NCI-H1436 treated with DMSO at 0.1 percent for 48 hours (cell line): ENCODE results near the gene NPAS3.

Experiments
- DNase-seq: peaks from one replicate; lab custom pipeline; 2025; lab: John Stamatoyannopoulos, UW

The NPAS3 gene

GRCh38 chr14:33441633-33442032 is 503.0 kb downstream of the NPAS3 start:
- DNase-seq, result no peak

- no peak for DNase-seq
Measured at GRCh38 chr14:33444136-33444535, 505.5 kb downstream of the NPAS3 start.

GRCh38 chr14:33449268-33449667 is 510.6 kb downstream of the NPAS3 start:
- DNase-seq, result no peak

GRCh38 chr14:33449703-33450395 is 511.2 kb downstream of the NPAS3 start:
- no peak for DNase-seq

GRCh38 chr14:33450416-33450815 is 511.7 kb downstream of the NPAS3 start:
- DNase-seq, result no peak

GRCh38 chr14:33451211-33451610 is 512.5 kb downstream of the NPAS3 start:
- no peak for DNase-seq

- no peak for DNase-seq
Measured at GRCh38 chr14:33452995-33453394, 514.3 kb downstream of the NPAS3 start.

GRCh38 chr14:33454022-33454595 is 515.4 kb downstream of the NPAS3 start:
- no peak for DNase-seq

GRCh38 chr14:33454707-33455106 is 516.0 kb downstream of the NPAS3 start:
- DNase-seq, result no peak

GRCh38 chr14:33455654-33456345 is 517.1 kb downstream of the NPAS3 start:
- no peak for DNase-seq

- DNase-seq, result no peak
Measured at GRCh38 chr14:33457021-33457420, 518.3 kb downstream of the NPAS3 start.

- DNase-seq, result no peak
Measured at GRCh38 chr14:33457617-33458016, 518.9 kb downstream of the NPAS3 start.

- DNase-seq, result no peak
Measured at GRCh38 chr14:33460164-33460563, 521.5 kb downstream of the NPAS3 start.

- DNase-seq, result no peak
Measured at GRCh38 chr14:33461036-33461435, 522.4 kb downstream of the NPAS3 start.

GRCh38 chr14:33463731-33464130 is 525.1 kb downstream of the NPAS3 start:
- no peak for DNase-seq

- no peak for DNase-seq
Measured at GRCh38 chr14:33464254-33464962, 525.7 kb downstream of the NPAS3 start.

- DNase-seq, result no peak
Measured at GRCh38 chr14:33465846-33466700, 527.4 kb downstream of the NPAS3 start.

GRCh38 chr14:33467971-33468370 is 529.3 kb downstream of the NPAS3 start:
- no peak for DNase-seq

- no peak for DNase-seq
Measured at GRCh38 chr14:33469898-33470297, 531.2 kb downstream of the NPAS3 start.

- DNase-seq, result no peak
Measured at GRCh38 chr14:33471776-33472175, 533.1 kb downstream of the NPAS3 start.

GRCh38 chr14:33475623-33476022 is 536.9 kb downstream of the NPAS3 start:
- no peak for DNase-seq

GRCh38 chr14:33477797-33478196 is 539.1 kb downstream of the NPAS3 start:
- no peak for DNase-seq
